ENCODE results near the gene CDC42. TPM values are rescaled to one million over a fixed set of nuclear protein-coding genes. Genes with fewer than 3 reads are reported as not detected.

The CDC42 gene
- total and polyA plus RNA-seq, 9 of the 15 experiments (the other 6 are each of a cell fraction or from before 2014, with no cell fraction given), result 186 to 398 (median 325) TPM

DNA sequence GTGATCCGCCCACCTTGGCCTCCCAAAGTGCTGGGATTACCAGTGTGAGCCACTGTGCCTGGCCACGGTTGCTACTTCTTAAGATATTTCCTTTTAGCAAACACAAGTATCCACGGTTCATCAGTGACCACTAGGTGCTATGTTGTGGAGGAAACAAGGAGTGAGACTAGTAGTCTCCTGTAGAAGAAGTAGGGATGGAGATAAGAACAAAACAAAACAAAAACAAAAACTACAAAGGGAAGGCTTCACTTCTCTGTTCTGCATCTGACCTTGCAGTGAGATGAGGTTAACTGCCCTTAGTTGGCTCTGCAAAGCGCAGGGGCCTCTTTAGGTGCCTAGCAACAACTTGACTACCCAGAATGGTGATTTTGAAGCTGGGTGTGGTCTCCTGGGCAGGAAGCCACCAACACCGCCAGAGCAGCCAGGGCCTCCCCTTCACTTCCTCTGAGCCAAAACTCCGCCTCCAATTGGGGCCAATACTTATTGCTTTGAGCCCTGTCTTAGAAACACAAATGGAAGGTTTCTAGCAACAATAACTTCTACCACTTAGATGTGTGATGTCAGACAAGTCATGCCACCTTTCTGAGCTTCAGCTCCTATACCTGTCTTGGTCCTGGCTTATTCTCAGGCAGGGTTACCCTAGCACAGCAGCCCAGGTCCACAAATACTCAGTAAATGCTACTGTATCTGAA, 12.8 kb upstream of the CDC42 start (continued):
- no peak for TF ChIP-seq ARID2 (IDR thresholded peaks at IDR 0.05)
- TF ChIP-seq KAT2B (IDR thresholded peaks at IDR 0.05; ENCODE audit: low read depth, low read length), result no peak
- TF ChIP-seq POU5F1 (IDR thresholded peaks at IDR 0.05; ENCODE audit: borderline replicate concordance, low read depth, low read length, partially characterized antibody), result no peak
- TF ChIP-seq ZNF77 (CRISPR knock-in tag; IDR thresholded peaks at IDR 0.05), result no peak
- no peak for TF ChIP-seq EWSR1 (IDR thresholded peaks at IDR 0.05; ENCODE audit: borderline replicate concordance, low read depth, partially characterized antibody)
- no peak for TF ChIP-seq ZNF232 (CRISPR knock-in tag; IDR thresholded peaks at IDR 0.05)
- TF ChIP-seq TARDBP (IDR thresholded peaks at IDR 0.05), result 0 out of 2 replicates have a peak, but pooled peaks have one; percentile 56
- no peak for TF ChIP-seq ATF1 (CRISPR knock-in tag; IDR thresholded peaks at IDR 0.05)
- 0 out of 2 replicates have a peak, but pooled peaks have one; percentile 15 for TF ChIP-seq ATF1 (tag; IDR thresholded peaks at IDR 0.05)
- no peak for TF ChIP-seq STAT5A (IDR thresholded peaks at IDR 0.05; ENCODE audit: borderline replicate concordance, low read length)
- TF ChIP-seq RBM15 (IDR thresholded peaks at IDR 0.05; ENCODE audit: insufficient read depth, low read length), result no peak
- TF ChIP-seq BMI1 (IDR thresholded peaks at IDR 0.05; ENCODE audit: low read length), result no peak
- TF ChIP-seq SMAD1 (IDR thresholded peaks at IDR 0.05; ENCODE audit: low read depth, low read length, partially characterized antibody), result no peak
- TF ChIP-seq, protein P1, sequence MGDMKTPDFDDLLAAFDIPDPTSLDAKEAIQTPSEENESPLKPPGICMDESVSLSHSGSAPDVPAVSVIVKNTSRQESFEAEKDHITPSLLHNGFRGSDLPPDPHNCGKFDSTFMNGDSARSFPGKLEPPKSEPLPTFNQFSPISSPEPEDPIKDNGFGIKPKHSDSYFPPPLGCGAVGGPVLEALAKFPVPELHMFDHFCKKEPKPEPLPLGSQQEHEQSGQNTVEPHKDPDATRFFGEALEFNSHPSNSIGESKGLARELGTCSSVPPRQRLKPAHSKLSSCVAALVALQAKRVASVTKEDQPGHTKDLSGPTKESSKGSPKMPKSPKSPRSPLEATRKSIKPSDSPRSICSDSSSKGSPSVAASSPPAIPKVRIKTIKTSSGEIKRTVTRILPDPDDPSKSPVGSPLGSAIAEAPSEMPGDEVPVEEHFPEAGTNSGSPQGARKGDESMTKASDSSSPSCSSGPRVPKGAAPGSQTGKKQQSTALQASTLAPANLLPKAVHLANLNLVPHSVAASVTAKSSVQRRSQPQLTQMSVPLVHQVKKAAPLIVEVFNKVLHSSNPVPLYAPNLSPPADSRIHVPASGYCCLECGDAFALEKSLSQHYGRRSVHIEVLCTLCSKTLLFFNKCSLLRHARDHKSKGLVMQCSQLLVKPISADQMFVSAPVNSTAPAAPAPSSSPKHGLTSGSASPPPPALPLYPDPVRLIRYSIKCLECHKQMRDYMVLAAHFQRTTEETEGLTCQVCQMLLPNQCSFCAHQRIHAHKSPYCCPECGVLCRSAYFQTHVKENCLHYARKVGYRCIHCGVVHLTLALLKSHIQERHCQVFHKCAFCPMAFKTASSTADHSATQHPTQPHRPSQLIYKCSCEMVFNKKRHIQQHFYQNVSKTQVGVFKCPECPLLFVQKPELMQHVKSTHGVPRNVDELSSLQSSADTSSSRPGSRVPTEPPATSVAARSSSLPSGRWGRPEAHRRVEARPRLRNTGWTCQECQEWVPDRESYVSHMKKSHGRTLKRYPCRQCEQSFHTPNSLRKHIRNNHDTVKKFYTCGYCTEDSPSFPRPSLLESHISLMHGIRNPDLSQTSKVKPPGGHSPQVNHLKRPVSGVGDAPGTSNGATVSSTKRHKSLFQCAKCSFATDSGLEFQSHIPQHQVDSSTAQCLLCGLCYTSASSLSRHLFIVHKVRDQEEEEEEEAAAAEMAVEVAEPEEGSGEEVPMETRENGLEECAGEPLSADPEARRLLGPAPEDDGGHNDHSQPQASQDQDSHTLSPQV (IDR thresholded peaks at IDR 0.05), result 0 out of 2 replicates have a peak, but pooled peaks have one; percentile 53
- TF ChIP-seq, protein P2, sequence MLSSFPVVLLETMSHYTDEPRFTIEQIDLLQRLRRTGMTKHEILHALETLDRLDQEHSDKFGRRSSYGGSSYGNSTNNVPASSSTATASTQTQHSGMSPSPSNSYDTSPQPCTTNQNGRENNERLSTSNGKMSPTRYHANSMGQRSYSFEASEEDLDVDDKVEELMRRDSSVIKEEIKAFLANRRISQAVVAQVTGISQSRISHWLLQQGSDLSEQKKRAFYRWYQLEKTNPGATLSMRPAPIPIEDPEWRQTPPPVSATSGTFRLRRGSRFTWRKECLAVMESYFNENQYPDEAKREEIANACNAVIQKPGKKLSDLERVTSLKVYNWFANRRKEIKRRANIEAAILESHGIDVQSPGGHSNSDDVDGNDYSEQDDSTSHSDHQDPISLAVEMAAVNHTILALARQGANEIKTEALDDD (IDR thresholded peaks at IDR 0.05), result peak; percentile 90
- TF ChIP-seq NFYB (IDR thresholded peaks at IDR 0.05; ENCODE audit: extremely low read depth, insufficient read length), result no peak
- TF ChIP-seq ZNF224 (CRISPR knock-in tag; IDR thresholded peaks at IDR 0.05), result no peak
- TF ChIP-seq ZNF324 (CRISPR knock-in tag; IDR thresholded peaks at IDR 0.05), result no peak
- TF ChIP-seq, protein P3, sequence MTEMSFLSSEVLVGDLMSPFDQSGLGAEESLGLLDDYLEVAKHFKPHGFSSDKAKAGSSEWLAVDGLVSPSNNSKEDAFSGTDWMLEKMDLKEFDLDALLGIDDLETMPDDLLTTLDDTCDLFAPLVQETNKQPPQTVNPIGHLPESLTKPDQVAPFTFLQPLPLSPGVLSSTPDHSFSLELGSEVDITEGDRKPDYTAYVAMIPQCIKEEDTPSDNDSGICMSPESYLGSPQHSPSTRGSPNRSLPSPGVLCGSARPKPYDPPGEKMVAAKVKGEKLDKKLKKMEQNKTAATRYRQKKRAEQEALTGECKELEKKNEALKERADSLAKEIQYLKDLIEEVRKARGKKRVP (CRISPR knock-in tag; IDR thresholded peaks at IDR 0.05), result no peak; the same call in 1 of the 2 replicates
- no peak for TF ChIP-seq CHCHD3 (CRISPR knock-in tag; IDR thresholded peaks at IDR 0.05)
- no peak for TF ChIP-seq ZNF780A (CRISPR knock-in tag; IDR thresholded peaks at IDR 0.05)
- TF ChIP-seq, protein P4, sequence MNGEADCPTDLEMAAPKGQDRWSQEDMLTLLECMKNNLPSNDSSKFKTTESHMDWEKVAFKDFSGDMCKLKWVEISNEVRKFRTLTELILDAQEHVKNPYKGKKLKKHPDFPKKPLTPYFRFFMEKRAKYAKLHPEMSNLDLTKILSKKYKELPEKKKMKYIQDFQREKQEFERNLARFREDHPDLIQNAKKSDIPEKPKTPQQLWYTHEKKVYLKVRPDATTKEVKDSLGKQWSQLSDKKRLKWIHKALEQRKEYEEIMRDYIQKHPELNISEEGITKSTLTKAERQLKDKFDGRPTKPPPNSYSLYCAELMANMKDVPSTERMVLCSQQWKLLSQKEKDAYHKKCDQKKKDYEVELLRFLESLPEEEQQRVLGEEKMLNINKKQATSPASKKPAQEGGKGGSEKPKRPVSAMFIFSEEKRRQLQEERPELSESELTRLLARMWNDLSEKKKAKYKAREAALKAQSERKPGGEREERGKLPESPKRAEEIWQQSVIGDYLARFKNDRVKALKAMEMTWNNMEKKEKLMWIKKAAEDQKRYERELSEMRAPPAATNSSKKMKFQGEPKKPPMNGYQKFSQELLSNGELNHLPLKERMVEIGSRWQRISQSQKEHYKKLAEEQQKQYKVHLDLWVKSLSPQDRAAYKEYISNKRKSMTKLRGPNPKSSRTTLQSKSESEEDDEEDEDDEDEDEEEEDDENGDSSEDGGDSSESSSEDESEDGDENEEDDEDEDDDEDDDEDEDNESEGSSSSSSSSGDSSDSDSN (IDR thresholded peaks at IDR 0.05; ENCODE audit: borderline replicate concordance in 1 of 2, low read depth in 2 of 2, low read length in 2 of 2), result no peak
